Measurements from ENCODE around the gene CLASP2. TPM values are rescaled to one million over a fixed set of nuclear protein-coding genes. Genes with fewer than 3 reads are reported as not detected.
A peak's percentile ranks its signal among the peaks of the same experiment; 100 is the strongest.
"Not testable (repeated sequence)": the region's sequence is repeated elsewhere in the genome, so short reads cannot be mapped to it uniquely, and the experiment has no call there.

CLASP2 gene
- total and polyA plus RNA-seq, 2 donors, result 18.8 to 35.1 TPM

GRCh38 chr3:33652736-33653135, 65.3 kb downstream of the CLASP2 start:
- no peak overlapping the region for H3K4me3 ChIP-seq (ENCODE audit: low read length in 2 of 2)
- WGBS, result 78% methylated on average over 2 of the region's 2 CpGs
- H3K4me1 ChIP-seq (ENCODE audit: control insufficient read depth in 2 of 2, insufficient read depth in 2 of 2, low read length in 2 of 2), result no peaks in the 10 kb centered on the region
- no peaks in the 10 kb centered on the region for H3K27me3 ChIP-seq (ENCODE audit: control insufficient read depth in 2 of 2, insufficient read depth in 1 of 2, low read length in 1 of 2)
- H3K36me3 ChIP-seq (ENCODE audit: control insufficient read depth in 2 of 2, insufficient read depth in 2 of 2, low read length in 1 of 2), result no peaks in the 10 kb centered on the region
- no peaks in the 10 kb centered on the region for H3K9me3 ChIP-seq (ENCODE audit: control insufficient read depth in 2 of 2, insufficient read depth in 1 of 2, low read length in 1 of 2)
- no peak for DNase-seq (ENCODE audit: low read depth in 6 of 9, low spot score in 9 of 9)
- H3K27ac ChIP-seq (ENCODE audit: low read depth in 1 of 2, low read length in 1 of 2), result no peak overlapping the region

GRCh38 chr3:33651101-33651500, 67.0 kb downstream of the CLASP2 start:
- DNase-seq (ENCODE audit: low read depth in 6 of 9, low spot score in 9 of 9); H3K27me3 ChIP-seq (ENCODE audit: control insufficient read depth in 2 of 2, insufficient read depth in 1 of 2, low read length in 1 of 2); H3K36me3 ChIP-seq (ENCODE audit: control insufficient read depth in 2 of 2, insufficient read depth in 2 of 2, low read length in 1 of 2); H3K4me1 ChIP-seq (ENCODE audit: control insufficient read depth in 2 of 2, insufficient read depth in 2 of 2, low read length in 2 of 2); H3K27ac ChIP-seq (ENCODE audit: low read depth in 1 of 2, low read length in 1 of 2); H3K4me3 ChIP-seq (ENCODE audit: low read length in 2 of 2); H3K9me3 ChIP-seq (ENCODE audit: control insufficient read depth in 2 of 2, insufficient read depth in 1 of 2, low read length in 1 of 2): not testable (repeated sequence)
- WGBS, result 98% methylated on average over 4 of the region's 4 CpGs

- H3K27me3 ChIP-seq (ENCODE audit: control insufficient read depth in 2 of 2, insufficient read depth in 1 of 2, low read length in 1 of 2), result no peaks in the 10 kb centered on the region
- no peak overlapping the region for H3K27ac ChIP-seq (ENCODE audit: low read depth in 1 of 2, low read length in 1 of 2)
- no peaks in the 10 kb centered on the region for H3K36me3 ChIP-seq (ENCODE audit: control insufficient read depth in 2 of 2, insufficient read depth in 2 of 2, low read length in 1 of 2)
- WGBS, result 100% methylated on average over 1 of the region's 1 CpG
- no peak overlapping the region for H3K4me3 ChIP-seq (ENCODE audit: low read length in 2 of 2)
- DNase-seq (ENCODE audit: low read depth in 6 of 9, low spot score in 9 of 9), result no peak
- H3K9me3 ChIP-seq (ENCODE audit: control insufficient read depth in 2 of 2, insufficient read depth in 1 of 2, low read length in 1 of 2), result no peaks in the 10 kb centered on the region
- no peaks in the 10 kb centered on the region for H3K4me1 ChIP-seq (ENCODE audit: control insufficient read depth in 2 of 2, insufficient read depth in 2 of 2, low read length in 2 of 2)
Observed at GRCh38 chr3:33650495-33650894, 67.6 kb downstream of the CLASP2 start.

GRCh38 chr3:33648793-33649192, 69.3 kb downstream of the CLASP2 start:
- Histone ChIP-seq H3K9me3 (ENCODE audit: control insufficient read depth in 2 of 2, insufficient read depth in 1 of 2, low read length in 1 of 2) (no peaks in the 10 kb centered on the region), H3K27ac (ENCODE audit: low read depth in 1 of 2, low read length in 1 of 2) (no peak overlapping the region), H3K27me3 (ENCODE audit: control insufficient read depth in 2 of 2, insufficient read depth in 1 of 2, low read length in 1 of 2) (no peaks in the 10 kb centered on the region), H3K36me3 (ENCODE audit: control insufficient read depth in 2 of 2, insufficient read depth in 2 of 2, low read length in 1 of 2) (peaks cover 0 to 4% of the 10 kb centered on the region in 2 donors), H3K4me3 (ENCODE audit: low read length in 2 of 2) (no peak overlapping the region), H3K4me1 (ENCODE audit: control insufficient read depth in 2 of 2, insufficient read depth in 2 of 2, low read length in 2 of 2) (peaks cover 0 to 2% of the 10 kb centered on the region in 2 donors)
- 97% methylated on average over 1 of the region's 1 CpG for WGBS
- DNase-seq (ENCODE audit: low read depth in 6 of 9, low spot score in 9 of 9), result no peak

- no peak for DNase-seq (ENCODE audit: low read depth in 6 of 9, low spot score in 9 of 9)
- WGBS, result 98% methylated on average over 1 of the region's 1 CpG
Observed at GRCh38 chr3:33646406-33646805, 71.6 kb downstream of the CLASP2 start.

GRCh38 chr3:33645060-33645647, 72.9 kb downstream of the CLASP2 start:
- H3K4me1 ChIP-seq (ENCODE audit: control insufficient read depth in 2 of 2, insufficient read depth in 2 of 2, low read length in 2 of 2), result peaks cover 0 to 2% of the 10 kb centered on the region in 2 donors
- no peaks in the 10 kb centered on the region for H3K9me3 ChIP-seq (ENCODE audit: control insufficient read depth in 2 of 2, insufficient read depth in 1 of 2, low read length in 1 of 2)
- no peaks in the 10 kb centered on the region for H3K27me3 ChIP-seq (ENCODE audit: control insufficient read depth in 2 of 2, insufficient read depth in 1 of 2, low read length in 1 of 2)
- DNase-seq (ENCODE audit: low read depth in 6 of 9, low spot score in 9 of 9), result peak in 5 of 9 donors; percentile 13 to 64 (median 30)
- H3K27ac ChIP-seq (ENCODE audit: low read depth in 1 of 2, low read length in 1 of 2), result no peak overlapping the region
- peak overlapping the region in 1 of 2 donors; percentile 30 for H3K4me3 ChIP-seq (ENCODE audit: low read length in 2 of 2)
- WGBS, result 63% methylated on average over 5 of the region's 5 CpGs
- peaks cover 0 to 4% of the 10 kb centered on the region in 2 donors for H3K36me3 ChIP-seq (ENCODE audit: control insufficient read depth in 2 of 2, insufficient read depth in 2 of 2, low read length in 1 of 2)

More at GRCh38 chr3:33646406-33646805, 71.6 kb downstream of the CLASP2 start:
- Histone ChIP-seq H3K27me3 (ENCODE audit: control insufficient read depth in 2 of 2, insufficient read depth in 1 of 2, low read length in 1 of 2) (no peaks in the 10 kb centered on the region), H3K4me1 (ENCODE audit: control insufficient read depth in 2 of 2, insufficient read depth in 2 of 2, low read length in 2 of 2) (peaks cover 0 to 2% of the 10 kb centered on the region in 2 donors), H3K36me3 (ENCODE audit: control insufficient read depth in 2 of 2, insufficient read depth in 2 of 2, low read length in 1 of 2) (peaks cover 0 to 4% of the 10 kb centered on the region in 2 donors), H3K27ac (ENCODE audit: low read depth in 1 of 2, low read length in 1 of 2) (no peak overlapping the region), H3K4me3 (ENCODE audit: low read length in 2 of 2) (no peak overlapping the region), H3K9me3 (ENCODE audit: control insufficient read depth in 2 of 2, insufficient read depth in 1 of 2, low read length in 1 of 2) (no peaks in the 10 kb centered on the region)

GRCh38 chr3:33644582-33644981, 73.5 kb downstream of the CLASP2 start:
- WGBS, result 96% methylated on average over 4 of the region's 4 CpGs
- Histone ChIP-seq H3K27ac (ENCODE audit: low read depth in 1 of 2, low read length in 1 of 2) (no peak overlapping the region), H3K27me3 (ENCODE audit: control insufficient read depth in 2 of 2, insufficient read depth in 1 of 2, low read length in 1 of 2) (no peaks in the 10 kb centered on the region), H3K4me3 (ENCODE audit: low read length in 2 of 2) (no peak overlapping the region), H3K9me3 (ENCODE audit: control insufficient read depth in 2 of 2, insufficient read depth in 1 of 2, low read length in 1 of 2) (no peaks in the 10 kb centered on the region), H3K4me1 (ENCODE audit: control insufficient read depth in 2 of 2, insufficient read depth in 2 of 2, low read length in 2 of 2) (peaks cover 0 to 2% of the 10 kb centered on the region in 2 donors), H3K36me3 (ENCODE audit: control insufficient read depth in 2 of 2, insufficient read depth in 2 of 2, low read length in 1 of 2) (peaks cover 0 to 4% of the 10 kb centered on the region in 2 donors)
- no peak for DNase-seq (ENCODE audit: low read depth in 6 of 9, low spot score in 9 of 9)

GRCh38 chr3:33642806-33643205, 75.2 kb downstream of the CLASP2 start:
- Histone ChIP-seq H3K4me1 (ENCODE audit: control insufficient read depth in 2 of 2, insufficient read depth in 2 of 2, low read length in 2 of 2) (peaks cover 0 to 2% of the 10 kb centered on the region in 2 donors), H3K4me3 (ENCODE audit: low read length in 2 of 2) (no peak overlapping the region), H3K9me3 (ENCODE audit: control insufficient read depth in 2 of 2, insufficient read depth in 1 of 2, low read length in 1 of 2) (no peaks in the 10 kb centered on the region), H3K27me3 (ENCODE audit: control insufficient read depth in 2 of 2, insufficient read depth in 1 of 2, low read length in 1 of 2) (no peaks in the 10 kb centered on the region), H3K27ac (ENCODE audit: low read depth in 1 of 2, low read length in 1 of 2) (no peak overlapping the region), H3K36me3 (ENCODE audit: control insufficient read depth in 2 of 2, insufficient read depth in 2 of 2, low read length in 1 of 2) (peaks cover 3 to 4% of the 10 kb centered on the region in 2 donors)
- no peak for DNase-seq (ENCODE audit: low read depth in 6 of 9, low spot score in 9 of 9)
- 87% methylated on average over 2 of the region's 2 CpGs for WGBS

- H3K9me3 ChIP-seq (ENCODE audit: control insufficient read depth in 2 of 2, insufficient read depth in 1 of 2, low read length in 1 of 2), result no peaks in the 10 kb centered on the region
Observed at GRCh38 chr3:33639889-33640288, 78.2 kb downstream of the CLASP2 start.

More at GRCh38 chr3:33639889-33640288, 78.2 kb downstream of the CLASP2 start:
- DNase-seq (ENCODE audit: low read depth in 6 of 9, low spot score in 9 of 9), result no peak
- no peaks in the 10 kb centered on the region for H3K27me3 ChIP-seq (ENCODE audit: control insufficient read depth in 2 of 2, insufficient read depth in 1 of 2, low read length in 1 of 2)
- H3K27ac ChIP-seq (ENCODE audit: low read depth in 1 of 2, low read length in 1 of 2), result no peak overlapping the region
- 95% methylated on average over 2 of the region's 2 CpGs for WGBS
- H3K36me3 ChIP-seq (ENCODE audit: control insufficient read depth in 2 of 2, insufficient read depth in 2 of 2, low read length in 1 of 2), result peaks cover 3 to 9% of the 10 kb centered on the region in 2 donors
- no peak overlapping the region for H3K4me3 ChIP-seq (ENCODE audit: low read length in 2 of 2)
- H3K4me1 ChIP-seq (ENCODE audit: control insufficient read depth in 2 of 2, insufficient read depth in 2 of 2, low read length in 2 of 2), result no peaks in the 10 kb centered on the region

All from thymus (tissue), 11 donors.